ENCODE results near the gene MAGEA12. TPM values are rescaled to one million over a fixed set of nuclear protein-coding genes. Genes with fewer than 3 reads are reported as not detected.

MAGEA12 gene, protein sequence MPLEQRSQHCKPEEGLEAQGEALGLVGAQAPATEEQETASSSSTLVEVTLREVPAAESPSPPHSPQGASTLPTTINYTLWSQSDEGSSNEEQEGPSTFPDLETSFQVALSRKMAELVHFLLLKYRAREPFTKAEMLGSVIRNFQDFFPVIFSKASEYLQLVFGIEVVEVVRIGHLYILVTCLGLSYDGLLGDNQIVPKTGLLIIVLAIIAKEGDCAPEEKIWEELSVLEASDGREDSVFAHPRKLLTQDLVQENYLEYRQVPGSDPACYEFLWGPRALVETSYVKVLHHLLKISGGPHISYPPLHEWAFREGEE
- not detected in 2 replicates for total RNA-seq

GRCh38 chrX:152733261-152733975 lies at the start of gene MAGEA12, which contains the start of gene CSAG1:
Gene MAGEA12 (plus strand): TSS chrX:152733757. CDS start chrX:152736162, 2,405 bp downstream.
Gene CSAG1 (minus strand): TSS chrX:152733721. CDS start chrX:152732460, 1,261 bp downstream.

DNA sequence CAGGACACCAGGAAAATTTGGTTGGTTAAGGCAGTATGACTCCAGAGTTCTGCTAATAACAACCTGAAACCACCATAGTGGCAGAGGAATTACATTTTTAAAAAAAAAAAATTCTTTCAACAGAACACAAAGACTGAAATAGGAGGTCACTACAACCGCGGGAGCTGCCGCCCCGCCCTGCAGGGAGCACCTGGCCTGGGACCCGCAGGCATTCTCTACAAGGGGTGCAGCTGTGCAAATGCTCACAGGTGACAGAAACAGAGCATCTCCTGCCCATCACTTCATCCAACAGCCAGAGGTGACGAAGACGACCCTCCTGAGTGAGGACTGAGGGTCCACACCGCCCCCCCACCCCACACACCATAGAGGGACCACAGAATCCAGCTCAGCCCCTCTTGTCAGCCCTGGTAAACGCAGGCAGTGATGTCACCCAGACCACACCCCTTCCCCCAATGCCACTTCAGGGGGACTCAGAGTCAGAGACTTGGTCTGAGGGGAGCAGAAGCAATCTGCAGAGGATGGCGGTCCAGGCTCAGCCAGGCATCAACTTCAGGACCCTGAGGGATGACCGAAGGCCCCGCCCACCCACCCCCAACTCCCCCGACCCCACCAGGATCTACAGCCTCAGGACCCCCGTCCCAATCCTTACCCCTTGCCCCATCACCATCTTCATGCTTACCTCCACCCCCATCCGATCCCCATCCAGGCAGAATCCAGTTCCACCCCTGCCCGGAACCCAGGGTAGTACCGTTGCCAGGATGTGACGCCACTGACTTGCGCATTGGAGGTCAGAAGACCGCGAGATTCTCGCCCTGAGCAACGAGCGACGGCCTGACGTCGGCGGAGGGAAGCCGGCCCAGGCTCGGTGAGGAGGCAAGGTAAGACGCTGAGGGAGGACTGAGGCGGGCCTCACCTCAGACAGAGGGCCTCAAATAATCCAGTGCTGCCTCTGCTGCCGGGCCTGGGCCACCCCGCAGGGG lies 35.3 kb upstream of the MAGEA12 start, which contains the start of gene MAGEA3:
Gene MAGEA3, plus strand, starts transcription at position 843 of the 980 bp plus-strand sequence. CDS start 2,039 bp downstream, outside the sequence.

GRCh38 chrX:152709173-152709572 lies 24.4 kb upstream of the MAGEA12 start, which contains the start of gene CSAG2:
Gene CSAG2 (minus strand): TSS chrX:152709273. CDS start chrX:152709112, 161 bp downstream.

GRCh38 chrX:152713815-152714787 lies 19.5 kb upstream of the MAGEA12 start, which contains the start of gene MAGEA2B:
Gene MAGEA2B (plus strand): TSS chrX:152714628. CDS start chrX:152717107, 2,479 bp downstream.

DNA sequence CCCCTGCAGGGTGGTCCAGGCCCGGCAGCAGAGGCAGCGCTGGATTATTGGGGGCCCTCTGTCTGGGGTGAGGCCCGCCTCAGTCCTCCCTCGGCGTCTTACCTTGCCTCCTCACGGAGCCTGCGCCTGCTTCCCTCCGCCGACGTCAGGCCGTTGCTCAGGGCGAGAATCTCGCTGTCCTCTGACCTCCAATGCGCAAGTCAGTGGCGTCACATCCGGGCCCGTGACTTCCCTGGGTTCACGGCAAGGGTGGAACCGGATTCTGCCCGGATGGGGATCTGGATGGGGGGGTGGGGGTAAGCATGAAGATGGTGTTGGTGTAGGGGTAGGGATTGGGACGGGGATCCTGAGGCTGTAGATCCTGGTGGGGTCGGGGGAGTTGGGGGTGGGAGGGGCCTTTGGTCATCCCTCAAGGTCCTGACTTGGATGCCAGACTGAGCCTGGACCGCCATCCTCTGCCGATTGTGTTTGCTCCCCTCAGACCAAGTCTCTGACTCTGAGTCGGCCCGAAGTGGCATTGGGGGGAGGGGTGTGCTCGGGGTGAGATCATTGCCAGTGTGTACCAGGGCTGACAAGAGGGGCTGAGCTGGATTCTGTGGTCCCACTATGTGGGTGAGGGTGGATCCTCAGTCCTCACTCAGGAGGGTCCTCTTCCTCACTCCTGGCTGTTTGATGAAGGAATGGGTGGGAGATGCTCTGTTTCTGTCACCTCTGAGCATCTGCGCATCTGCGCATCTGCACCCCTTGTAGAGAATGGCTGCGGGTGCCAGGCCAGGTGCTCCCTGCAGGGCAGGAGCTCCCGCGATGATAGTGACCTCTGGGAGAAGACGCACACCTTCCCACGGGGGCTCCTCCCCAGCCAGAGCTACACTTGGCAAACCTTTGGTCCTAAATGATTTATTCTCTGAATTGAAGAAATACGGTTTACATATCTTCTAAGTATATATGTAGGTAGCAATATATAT lies 20.4 kb downstream of the MAGEA12 start, which contains the start of gene MAGEA2:
Gene MAGEA2, minus strand, starts transcription at position 157 of the 965 bp plus-strand sequence. CDS start 2,479 bp downstream, outside the sequence.

DNA sequence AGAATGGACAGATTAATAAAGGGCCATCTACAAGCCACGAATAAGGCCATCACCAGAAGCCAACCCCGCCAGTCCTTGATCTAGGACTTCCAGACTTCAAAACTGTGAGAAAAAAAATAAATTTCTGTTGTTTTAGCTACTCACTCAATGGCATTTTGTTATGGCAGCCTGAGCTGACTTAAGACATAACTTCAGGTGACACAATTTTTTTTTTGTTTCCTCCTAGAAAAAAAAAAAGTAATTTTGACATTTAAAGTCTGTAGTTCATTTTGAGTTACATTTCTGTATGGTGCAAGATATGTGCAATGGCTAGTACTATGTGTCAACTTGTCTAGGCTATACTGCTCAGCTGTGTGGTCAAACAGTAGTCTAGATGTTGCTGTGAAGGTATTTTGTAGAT lies 25.4 kb downstream of the MAGEA12 start, which contains the start of gene CSAG3:
Gene CSAG3, plus strand, starts transcription at position 301 of the 400 bp plus-strand sequence.

DNA sequence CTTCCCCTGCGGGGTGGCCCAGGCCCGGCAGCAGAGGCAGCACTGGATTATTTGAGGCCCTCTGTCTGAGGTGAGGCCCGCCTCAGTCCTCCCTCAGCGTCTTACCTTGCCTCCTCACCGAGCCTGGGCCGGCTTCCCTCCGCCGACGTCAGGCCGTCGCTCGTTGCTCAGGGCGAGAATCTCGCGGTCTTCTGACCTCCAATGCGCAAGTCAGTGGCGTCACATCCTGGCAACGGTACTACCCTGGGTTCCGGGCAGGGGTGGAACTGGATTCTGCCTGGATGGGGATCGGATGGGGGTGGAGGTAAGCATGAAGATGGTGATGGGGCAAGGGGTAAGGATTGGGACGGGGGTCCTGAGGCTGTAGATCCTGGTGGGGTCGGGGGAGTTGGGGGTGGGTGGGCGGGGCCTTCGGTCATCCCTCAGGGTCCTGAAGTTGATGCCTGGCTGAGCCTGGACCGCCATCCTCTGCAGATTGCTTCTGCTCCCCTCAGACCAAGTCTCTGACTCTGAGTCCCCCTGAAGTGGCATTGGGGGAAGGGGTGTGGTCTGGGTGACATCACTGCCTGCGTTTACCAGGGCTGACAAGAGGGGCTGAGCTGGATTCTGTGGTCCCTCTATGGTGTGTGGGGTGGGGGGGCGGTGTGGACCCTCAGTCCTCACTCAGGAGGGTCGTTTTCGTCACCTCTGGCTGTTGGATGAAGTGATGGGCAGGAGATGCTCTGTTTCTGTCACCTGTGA lies 36.2 kb downstream of the MAGEA12 start, which contains the start of gene MAGEA6:
Gene MAGEA6, minus strand, starts transcription at position 141 of the 741 bp plus-strand sequence. CDS start 2,039 bp downstream, outside the sequence.

Other genes with a start within 250 kb of the MAGEA12 start
- gene GABRQ, start 95.9 kb upstream of the MAGEA12 start, total RNA-seq: not detected in 2 replicates
- gene MAGEA3, start 35.0 kb upstream of the MAGEA12 start, total RNA-seq: not detected in 2 replicates
- gene CSAG2, start 24.5 kb upstream of the MAGEA12 start, total RNA-seq: not detected in 2 replicates
- not detected in 2 replicates for gene MAGEA2B, start 19.1 kb upstream of the MAGEA12 start, total RNA-seq
- not detected in 2 replicates for gene CSAG1, start within 50 bp of the MAGEA12 start, total RNA-seq
- gene MAGEA2, start 20.1 kb downstream of the MAGEA12 start, total RNA-seq: not detected in 2 replicates
- gene CSAG3, start 25.5 kb downstream of the MAGEA12 start, total RNA-seq: not detected in 2 replicates
- not detected in 2 replicates for gene MAGEA6, start 35.9 kb downstream of the MAGEA12 start, total RNA-seq
- gene CETN2, start 97.0 kb downstream of the MAGEA12 start, total RNA-seq: 25.2 and 32.0 TPM in 2 replicates
- 27.6 and 32.3 TPM in 2 replicates for gene NSDHL, start 97.3 kb downstream of the MAGEA12 start, total RNA-seq
- gene ZNF185, start 164.3 kb downstream of the MAGEA12 start, total RNA-seq: 1.1 and 1.4 TPM in 2 replicates

Measured in subcutaneous preadipocyte (primary cell).